Caco-2 (cell line): ENCODE data around the gene MYO1E. TPM values are rescaled to one million over a fixed set of nuclear protein-coding genes. Genes with fewer than 3 reads are reported as not detected.

Experiments used
- BruUV-seq: library from RNA; stranded (reverse); fragments of 400-500 nt; replicated peaks from 2 replicates; lab custom pipeline; 2021; lab: Mats Ljungman, UMichigan
- CTCF ChIA-PET: fragments of 300-600 bp; sonication (Branson Sonifier 250); formaldehyde crosslinking; loops from one replicate; lab custom pipeline; 2022; ENCODE audit warnings: antibody characterized with exemption; lab: Charles Lee
- POLR2A ChIA-PET: fragments of 300-600 bp; sonication (Branson Sonifier 250); formaldehyde crosslinking; loops from one replicate; lab custom pipeline; 2022; ENCODE audit warnings: antibody characterized with exemption; lab: Charles Lee
- DNase-seq, 2 experiments: peaks; one replicate each; pipeline versions ENCODE4 v3.0.0 to v3.0.0-alpha.2; 2020 to 2022
- H3K27me3 ChIP-seq: replicated peaks from 2 replicates; pipeline ENCODE4 v1.6.0; 2011; ENCODE audit warnings: low read length; ENCODE audit not compliant: control insufficient read depth, insufficient read depth
- H3K36me3 ChIP-seq: 2 replicates; pipeline ENCODE4 v1.5.1; 2011; ENCODE audit warnings: low read length; ENCODE audit not compliant: control insufficient read depth, insufficient read depth
- H3K4me1 ChIP-seq: fragments of 250-450 bp; sonication (Bioruptor Pico); 2 replicates; pipeline ENCODE4 v1.5.1; 2020; ENCODE audit warnings: mild to moderate bottlenecking
- H3K4me3 ChIP-seq: 2 replicates; pipeline ENCODE4 v1.5.1; 2011; ENCODE audit warnings: low read depth, mild to moderate bottlenecking, control low read depth, low read length
- H3K9me3 ChIP-seq: fragments of 250-450 bp; sonication (Bioruptor Pico); 2 replicates; pipeline ENCODE4 v1.5.1; 2020; ENCODE audit warnings: mild to moderate bottlenecking, moderate library complexity
- H3K27ac Mint-ChIP-seq: one replicate; pipeline ENCODE4 v1.8.0; 2022; ENCODE audit warnings: mixed read lengths; ENCODE audit not compliant: unreplicated experiment
- H3K27me3 Mint-ChIP-seq: one replicate; pipeline ENCODE4 v1.8.0; 2022; ENCODE audit warnings: mixed read lengths; ENCODE audit not compliant: insufficient read depth, unreplicated experiment
- H3K36me3 Mint-ChIP-seq: one replicate; pipeline ENCODE4 v1.8.0; 2022; ENCODE audit warnings: mild to moderate bottlenecking, mixed read lengths; ENCODE audit not compliant: insufficient read depth, unreplicated experiment
- H3K4me1 Mint-ChIP-seq: one replicate; pipeline ENCODE4 v1.8.0; 2022; ENCODE audit warnings: low read depth, mixed read lengths; ENCODE audit not compliant: unreplicated experiment
- H3K4me3 Mint-ChIP-seq: one replicate; pipeline ENCODE4 v1.8.0; 2022; ENCODE audit warnings: mild to moderate bottlenecking, moderate library complexity, mixed read lengths; ENCODE audit not compliant: unreplicated experiment
- H3K9me3 Mint-ChIP-seq: one replicate; pipeline ENCODE4 v1.8.0; 2022; ENCODE audit warnings: mixed read lengths; ENCODE audit not compliant: unreplicated experiment
- CTCF ChIP-seq, 2 experiments: fragments of 200-600 bp in 1 of 2; IDR thresholded peaks; 1 replicate in 1 of 2; 2 replicates in 1 of 2; pipeline versions ENCODE4 v1.5.1 to v1.8.0; 2011 to 2022; ENCODE audit warnings: antibody characterized with exemption in 1 of 2, control low read depth in 1 of 2, inconsistent platforms in 1 of 2, low read depth in 1 of 2, low read length in 1 of 2, mild to moderate bottlenecking in 1 of 2, moderate library complexity in 1 of 2; ENCODE audit not compliant: insufficient read depth in 1 of 2, severe bottlenecking in 1 of 2, unreplicated experiment in 1 of 2
- intact Hi-C: fragments of 100-400 bp; cut with micrococcal nuclease; formaldehyde crosslinking; loops from one replicate; pipeline ENCODE4 v1.10.0; 2022; ENCODE audit not compliant: unreplicated experiment
- total RNA-seq: library from RNA; stranded (reverse); gene quantifications from 2 replicates; pipeline ENCODE4 v1.2.3, GENCODE V29; 2022

Gene MYO1E
- total RNA-seq, 1 experiment from 2014 or later = 187 TPM

GRCh38 chr15:59120937-59121336 lies 251.7 kb downstream of the MYO1E start:
- no peaks in the 10 kb centered on the region for H3K9me3 ChIP-seq
- H3K27ac Mint-ChIP-seq = no peak overlapping the region
- no peaks in the 10 kb centered on the region; the same call in 1 of the 2 replicates for H3K36me3 ChIP-seq
- no peak for DNase-seq
- no peak overlapping the region for H3K4me3 ChIP-seq
- H3K9me3 Mint-ChIP-seq = no peaks in the 10 kb centered on the region
- peaks cover 97% of the 10 kb centered on the region for H3K36me3 Mint-ChIP-seq
- POLR2A ChIA-PET = no interaction called here
- intact Hi-C loops = no loop called here
- no peaks in the 10 kb centered on the region for H3K4me1 ChIP-seq
- no peak overlapping the region for H3K4me3 Mint-ChIP-seq
- H3K4me1 Mint-ChIP-seq = no peaks in the 10 kb centered on the region
- TF ChIP-seq CTCF (IDR thresholded peaks at IDR 0.05; ENCODE audit: insufficient read depth in 1 of 2, low read depth in 1 of 2, low read length in 1 of 2, severe bottlenecking in 1 of 2, unreplicated experiment in 1 of 2) = no peak
- CTCF ChIA-PET = no interaction called here
- H3K27me3 Mint-ChIP-seq = no peaks in the 10 kb centered on the region
- no peaks in the 10 kb centered on the region for H3K27me3 ChIP-seq
- no TSS peak for BruUV-seq

DNA sequence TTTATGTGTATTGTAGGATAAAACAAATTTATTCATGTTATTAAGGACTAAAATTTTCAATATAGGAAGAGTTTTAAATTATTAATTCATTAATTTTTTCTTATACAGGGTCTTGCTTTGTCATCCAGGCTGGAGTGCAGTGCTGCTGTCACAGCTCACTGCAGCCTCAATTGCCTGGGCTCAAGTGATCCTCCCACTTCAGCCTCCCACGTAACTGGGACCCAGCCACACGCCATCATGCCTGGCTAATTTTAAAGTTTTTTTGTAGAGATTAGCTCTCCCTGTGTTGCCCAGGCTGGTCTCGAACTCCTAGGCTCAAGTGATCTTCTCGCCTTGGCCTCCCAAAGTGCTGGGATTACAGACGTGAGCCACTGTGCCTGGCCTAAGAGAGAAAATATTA lies 253.0 kb downstream of the MYO1E start:
- Mint-ChIP-seq H3K9me3 (no peaks in the 10 kb centered on the region), H3K27ac (no peak overlapping the region), H3K36me3 (peaks cover 97% of the 10 kb centered on the region), H3K27me3 (no peaks in the 10 kb centered on the region), H3K4me3 (no peak overlapping the region), H3K4me1 (peaks cover 9% of the 10 kb centered on the region)
- POLR2A ChIA-PET = no interaction called here
- DNase-seq = no peak
- H3K36me3 ChIP-seq = no peaks in the 10 kb centered on the region; the same call in 1 of the 2 replicates
- no peak for TF ChIP-seq CTCF (IDR thresholded peaks at IDR 0.05; ENCODE audit: insufficient read depth in 1 of 2, low read depth in 1 of 2, low read length in 1 of 2, severe bottlenecking in 1 of 2, unreplicated experiment in 1 of 2)
- no peaks in the 10 kb centered on the region for H3K9me3 ChIP-seq
- no peak overlapping the region for H3K4me3 ChIP-seq
- intact Hi-C loops = no loop called here
- H3K27me3 ChIP-seq = no peaks in the 10 kb centered on the region
- CTCF ChIA-PET = no interaction called here
- no peaks in the 10 kb centered on the region for H3K4me1 ChIP-seq
- BruUV-seq = no TSS peak

GRCh38 chr15:59116771-59117170 lies 255.9 kb downstream of the MYO1E start:
- H3K36me3 Mint-ChIP-seq = peaks cover 90% of the 10 kb centered on the region
- peaks cover 1% of the 10 kb centered on the region; the same call in 1 of the 2 replicates for H3K36me3 ChIP-seq
- ChIA-PET POLR2A (no interaction called here), CTCF (interaction anchor here (0.5 kb wide), 1 partner anchor 276 kb away, joined by 3 read pairs; no protein-coding TSS in a partner anchor)
- H3K4me1 Mint-ChIP-seq = peaks cover 12% of the 10 kb centered on the region
- BruUV-seq = no TSS peak
- TF ChIP-seq CTCF (IDR thresholded peaks at IDR 0.05; ENCODE audit: insufficient read depth in 1 of 2, low read depth in 1 of 2, low read length in 1 of 2, severe bottlenecking in 1 of 2, unreplicated experiment in 1 of 2) = no peak
- H3K4me1 ChIP-seq = no peaks in the 10 kb centered on the region
- H3K27me3 ChIP-seq = no peaks in the 10 kb centered on the region
- H3K27ac Mint-ChIP-seq = no peak overlapping the region
- no peak for DNase-seq
- no peak overlapping the region for H3K4me3 ChIP-seq
- H3K9me3 ChIP-seq = no peaks in the 10 kb centered on the region
- intact Hi-C loops = no loop called here
- no peaks in the 10 kb centered on the region for H3K9me3 Mint-ChIP-seq
- H3K27me3 Mint-ChIP-seq = no peaks in the 10 kb centered on the region
- no peak overlapping the region for H3K4me3 Mint-ChIP-seq
